Measurements from ENCODE around the gene YDJC. TPM values are rescaled to one million over a fixed set of nuclear protein-coding genes. Genes with fewer than 3 reads are reported as not detected.

Gene YDJC
- total and polyA plus RNA-seq, 2 of the 8 experiments (the other 6 are each of a cell fraction or from before 2014, with no cell fraction given): 36.7 to 45.2 TPM

GRCh38 chr22:21599053-21599893 is 30.5 kb downstream of the YDJC start:
- H2BK120ac ChIP-seq (replicated peaks; ENCODE audit: low read depth, low read length): no peak overlapping the region
- CTCF ChIA-PET (ENCODE audit: partially characterized antibody): interaction anchor here (0.6 to 2.7 kb wide), 8 partner anchors 11 to 1910 kb away, joined by 3 to 13 read pairs (median 4); partner anchors contain the start of gene SDF2L1
- 0 out of 2 replicates have a peak overlapping the region, but pooled peaks have one; percentile 24 for H2AK5ac ChIP-seq (ENCODE audit: low read depth, low read length)
- POLR2A ChIA-PET (ENCODE audit: partially characterized antibody): interaction anchor here (0.6 kb wide), 1 partner anchor 10 kb away, joined by 3 read pairs; no protein-coding TSS in a partner anchor
- 91% methylated on average over 6 of the region's 6 CpGs; no CpG with 5 or more reads in 1 of the 2 experiments for WGBS, 2 experiments (ENCODE audit: extremely low coverage in 1 of 2, insufficient coverage in 1 of 2, insufficient read length in 1 of 2, insufficient replicate concordance in 2 of 2, low coverage in 1 of 2, low lambda C conversion rate in 2 of 2, missing lambda C conversion rate in 1 of 2)
- H2BK20ac ChIP-seq (ENCODE audit: low read length): no peak overlapping the region
- H3K79me1 ChIP-seq (ENCODE audit: low read depth, low read length): peaks cover 18% of the 10 kb centered on the region
- H3K9ac ChIP-seq (replicated peaks in 1 of 4; ENCODE audit: extremely low read depth in 1 of 4, low read depth in 3 of 4, low read length in 3 of 4): no peak overlapping the region
- H4K5ac ChIP-seq (ENCODE audit: insufficient read length, low read depth, low read length): no peak overlapping the region
- peaks cover 25 to 31% of the 10 kb centered on the region in 2 experiments for H4K20me1 ChIP-seq (replicated peaks in 1 of 2; ENCODE audit: control insufficient read depth in 1 of 2, insufficient read depth in 2 of 2, low read length in 2 of 2)
- no peak overlapping the region for H3K27ac ChIP-seq (ENCODE audit: low read depth, low read length)
- H3K18ac ChIP-seq (ENCODE audit: extremely low read depth, low read length): no peak overlapping the region
- H3K56ac ChIP-seq (replicated peaks; ENCODE audit: insufficient read length, low read depth, low read length): no peak overlapping the region
- H3K4me1 ChIP-seq (replicated peaks in 1 of 4; ENCODE audit: control insufficient read depth in 3 of 4, insufficient read depth in 4 of 4, low read length in 3 of 4): no peaks in the 10 kb centered on the region
- H3K4me2 ChIP-seq (ENCODE audit: insufficient read depth in 1 of 2, low read depth in 2 of 2, low read length in 2 of 2): no peak overlapping the region
- peak overlapping the region; percentile 3; the same call in 1 of the 2 replicates for H4K8ac ChIP-seq (ENCODE audit: extremely low read depth, insufficient read depth, low read length)
- no peak overlapping the region for H4K91ac ChIP-seq (replicated peaks; ENCODE audit: insufficient read length, low read length)
- H3K4ac ChIP-seq (replicated peaks; ENCODE audit: insufficient read length, low read depth, low read length): no peak overlapping the region
- no peak overlapping the region for H2BK5ac ChIP-seq (ENCODE audit: low read depth, low read length)
- H3K27me3 ChIP-seq (replicated peaks in 1 of 4; ENCODE audit: control insufficient read depth in 3 of 4, extremely low read depth in 1 of 4, insufficient read depth in 3 of 4, low read length in 3 of 4): no peaks in the 10 kb centered on the region
- no peak overlapping the region for H3K23ac ChIP-seq (ENCODE audit: insufficient read length)
- DNase-seq (ENCODE audit: low read depth in 1 of 2, low spot score in 2 of 2) (no peak), FAIRE-seq (no peak)
- H3K4me3 ChIP-seq (ENCODE audit: extremely low read depth in 1 of 4, insufficient read depth in 2 of 4, low read depth in 3 of 4, low read length in 4 of 4): no peak overlapping the region
- H3K23me2 ChIP-seq (ENCODE audit: low read depth, low read length): no peaks in the 10 kb centered on the region
- H2AFZ ChIP-seq (ENCODE audit: low read length): no peak overlapping the region
- H3K9me3 ChIP-seq (ENCODE audit: insufficient read depth in 2 of 2, low read depth in 1 of 2, low read length in 1 of 2): no peaks in the 10 kb centered on the region
- H2BK15ac ChIP-seq (ENCODE audit: low read length): no peak overlapping the region
- no peak overlapping the region for H2BK12ac ChIP-seq (ENCODE audit: low read depth, low read length)
- peaks cover 5 to 80% of the 10 kb centered on the region in 2 experiments for H3K79me2 ChIP-seq (ENCODE audit: control insufficient read depth in 1 of 2, insufficient read depth in 2 of 2, low read length in 2 of 2)
- H3K14ac ChIP-seq (ENCODE audit: insufficient read length): no peak overlapping the region
- H3K36me3 ChIP-seq (ENCODE audit: control insufficient read depth in 2 of 4, insufficient read depth in 4 of 4, low read length in 3 of 4): peaks cover 6 to 16% (median 11%) of the 10 kb centered on the region in 4 experiments
- TF ChIP-seq BACH1 (IDR thresholded peaks at IDR 0.05; ENCODE audit: low read length): no peak
- TF ChIP-seq TAF7 (optimal IDR thresholded peaks at IDR 0.05; ENCODE audit: borderline replicate concordance, low read depth, low read length): no peak
- TF ChIP-seq POU5F1 (IDR thresholded peaks at IDR 0.05; ENCODE audit: low read depth, low read length): no peak
- no peak for TF ChIP-seq CTCF (IDR thresholded peaks at IDR 0.05; ENCODE audit: control extremely low read depth in 1 of 3, insufficient read depth in 1 of 3, low read depth in 1 of 3, low read length in 3 of 3)
- TF ChIP-seq NRF1 (IDR thresholded peaks at IDR 0.05; ENCODE audit: low read depth, low read length): no peak
- TF ChIP-seq JUN (IDR thresholded peaks at IDR 0.05; ENCODE audit: low read depth, low read length): no peak
- no peak for TF ChIP-seq TCF12 (IDR thresholded peaks at IDR 0.05; ENCODE audit: low read depth, low read length)
- TF ChIP-seq CEBPB (IDR thresholded peaks at IDR 0.05; ENCODE audit: low read depth, low read length): no peak
- TF ChIP-seq YY1 (IDR thresholded peaks at IDR 0.05; ENCODE audit: low read depth, low read length): no peak
- no peak for TF ChIP-seq KDM4A (IDR thresholded peaks at IDR 0.05; ENCODE audit: low read depth, low read length, severe bottlenecking)

All from H1 (cell line).